NOMO-1 treated with DMSO at 0.1 percent for 48 hours (cell line): ENCODE measurements around the gene ALK.

Source experiments
- DNase-seq: peaks from one replicate; lab custom pipeline; 2025; ENCODE audit not compliant: unreplicated experiment; lab: John Stamatoyannopoulos, UW

The ALK gene

GRCh38 chr2:29662861-29663260 lies 258.5 kb downstream of the ALK start:
- DNase-seq = no peak

DNA sequence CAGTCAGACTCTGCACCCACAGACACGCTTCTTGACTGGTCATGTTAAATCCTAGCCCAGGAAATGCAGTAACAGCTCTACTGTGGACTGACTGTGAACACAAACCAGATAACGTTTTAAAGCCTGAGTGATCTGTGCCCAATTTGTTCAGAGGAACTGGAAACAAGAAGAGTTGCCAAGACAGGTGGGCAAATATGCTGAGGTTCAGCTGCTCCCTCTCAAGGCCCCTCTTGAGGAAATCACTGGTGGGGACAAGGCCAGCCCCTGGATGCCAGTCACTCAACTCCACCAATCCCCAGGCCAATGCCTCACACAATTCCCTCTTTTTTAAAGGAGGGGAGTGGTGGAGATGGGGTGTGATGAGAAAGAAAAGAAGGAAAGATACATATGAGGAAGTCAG lies 261.2 kb downstream of the ALK start:
- no peak for DNase-seq

DNA sequence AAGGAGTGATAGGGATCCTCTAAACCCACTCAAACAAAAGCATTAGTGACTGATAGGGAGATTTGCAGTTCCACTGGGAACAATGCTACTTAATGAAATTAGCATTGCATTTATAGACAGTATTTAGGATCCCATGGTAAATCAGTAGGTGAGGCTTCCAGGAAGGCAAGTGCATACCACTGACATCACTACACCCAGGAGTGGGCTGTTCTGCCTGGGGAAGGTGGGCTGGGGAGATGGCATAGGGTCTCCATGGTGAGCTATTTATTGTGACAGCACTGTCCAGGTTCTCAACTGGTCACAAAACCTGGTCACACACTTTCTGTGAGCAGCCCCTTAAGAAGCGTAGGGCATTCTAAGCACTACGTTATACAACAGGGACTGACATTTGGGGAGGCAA lies 262.2 kb downstream of the ALK start:
- DNase-seq = no peak

- no peak for DNase-seq
Measured at GRCh38 chr2:29657674-29658073, 263.7 kb downstream of the ALK start.

DNA sequence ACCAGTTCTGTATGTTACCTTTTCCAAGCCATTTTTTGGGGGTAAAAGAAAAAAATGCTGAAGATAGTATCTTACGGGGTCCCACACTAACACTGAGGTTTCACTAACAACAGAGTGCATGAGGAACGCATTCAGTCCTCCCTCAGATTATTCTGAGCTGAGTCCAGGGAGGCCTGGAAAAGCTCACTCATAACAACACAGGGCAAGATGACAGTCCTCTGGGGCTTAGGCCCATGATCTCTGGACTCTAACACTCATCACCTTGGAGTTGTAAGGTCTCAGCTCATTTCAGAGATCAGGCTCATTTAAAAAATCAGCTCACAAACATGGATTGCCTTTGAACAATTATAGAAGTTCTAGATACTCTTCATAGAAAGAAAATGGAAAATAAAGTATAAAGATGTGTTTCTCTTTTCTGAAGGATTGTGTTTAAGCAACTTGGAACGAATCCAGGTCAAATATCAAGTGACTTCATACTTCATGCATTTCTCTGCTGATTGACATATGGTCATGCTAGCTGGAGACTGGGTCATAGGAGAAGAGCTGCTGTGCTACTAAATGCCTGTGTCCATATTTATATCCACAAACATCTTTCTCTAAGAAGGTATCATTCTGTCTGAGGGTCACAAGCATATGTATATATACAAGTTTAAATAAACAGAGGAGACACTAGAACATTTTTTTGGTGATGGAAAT lies 265.8 kb downstream of the ALK start:
- no peak for DNase-seq

DNA sequence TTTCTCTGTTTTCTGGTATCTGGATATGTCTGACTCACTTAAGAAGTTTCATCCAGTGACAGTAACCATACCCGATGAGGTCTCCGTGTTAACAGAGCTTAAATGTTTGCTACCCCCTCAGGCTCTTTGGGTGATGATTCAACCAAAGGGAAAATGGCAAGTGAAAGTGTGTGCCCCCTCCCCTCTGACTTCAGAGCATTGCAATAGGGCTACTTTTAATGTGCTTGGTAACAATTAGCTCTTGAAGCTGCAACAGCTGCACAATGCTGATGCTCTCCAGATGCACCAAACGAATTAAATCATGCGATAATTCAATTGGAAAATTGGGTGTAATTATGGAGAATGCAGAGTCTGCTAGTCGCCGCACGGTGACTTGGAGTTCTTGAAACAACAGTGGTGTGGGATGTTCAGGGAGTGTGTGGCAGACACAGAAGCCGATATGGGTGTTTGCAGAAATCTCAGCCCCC lies 270.7 kb downstream of the ALK start:
- DNase-seq = no peak

DNA sequence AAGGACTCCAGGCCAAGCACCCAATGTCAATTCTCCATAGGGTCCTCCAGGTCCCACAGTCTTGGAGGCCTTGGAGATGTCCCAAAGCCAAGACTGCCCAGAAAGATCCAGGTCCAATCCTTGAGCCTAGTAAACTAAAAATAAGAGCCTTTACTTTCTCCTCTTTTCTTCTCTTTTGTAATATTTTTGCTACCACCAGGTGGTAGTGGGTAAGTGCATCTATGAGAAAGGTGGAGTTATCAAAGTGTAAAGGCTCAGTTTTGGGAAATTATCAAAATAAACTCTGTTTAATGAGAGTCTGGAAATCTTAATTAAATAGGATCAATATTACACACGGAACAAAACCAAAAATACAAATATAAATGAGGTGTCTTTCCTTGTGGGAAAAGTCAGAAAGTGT lies 276.4 kb downstream of the ALK start:
- DNase-seq = no peak

DNA sequence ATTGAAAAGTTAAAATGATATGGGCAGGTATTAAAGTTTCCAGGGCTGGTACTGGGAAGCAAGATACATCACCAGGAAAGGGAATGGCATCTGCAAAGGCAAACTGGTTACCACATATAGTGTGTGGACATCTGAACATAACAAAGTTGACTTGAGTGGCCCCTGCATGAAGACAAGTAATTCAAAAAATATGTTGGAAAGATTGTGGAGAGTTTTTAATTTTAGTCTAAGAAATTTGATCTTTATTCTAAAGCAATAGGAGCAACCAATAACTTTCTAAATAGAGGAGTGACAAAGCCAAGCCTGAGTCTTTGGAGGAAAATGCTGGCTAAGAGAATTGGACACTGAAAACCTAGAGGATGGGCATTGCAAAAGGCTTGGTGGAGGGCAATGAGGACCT lies 278.2 kb downstream of the ALK start:
- no peak for DNase-seq

DNA sequence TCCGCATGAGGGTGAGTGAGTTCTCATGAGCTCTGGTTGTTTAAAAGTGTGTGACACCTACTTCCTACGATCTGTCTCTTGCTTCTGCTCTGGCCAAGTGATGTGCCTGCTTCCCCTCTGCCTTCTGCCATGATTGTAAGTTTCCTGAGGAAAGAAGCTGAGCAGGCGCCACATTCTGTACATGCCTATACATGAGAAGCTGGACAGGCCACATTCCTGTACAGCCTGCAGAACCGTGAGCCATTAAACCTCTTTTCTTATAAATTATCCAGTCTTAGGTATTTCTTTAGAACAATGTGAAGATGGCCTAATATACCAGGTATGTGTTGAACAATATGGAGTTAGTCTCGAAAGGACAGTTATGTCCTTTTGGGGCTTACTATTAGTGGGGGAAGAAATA lies 281.0 kb downstream of the ALK start:
- DNase-seq = no peak

DNA sequence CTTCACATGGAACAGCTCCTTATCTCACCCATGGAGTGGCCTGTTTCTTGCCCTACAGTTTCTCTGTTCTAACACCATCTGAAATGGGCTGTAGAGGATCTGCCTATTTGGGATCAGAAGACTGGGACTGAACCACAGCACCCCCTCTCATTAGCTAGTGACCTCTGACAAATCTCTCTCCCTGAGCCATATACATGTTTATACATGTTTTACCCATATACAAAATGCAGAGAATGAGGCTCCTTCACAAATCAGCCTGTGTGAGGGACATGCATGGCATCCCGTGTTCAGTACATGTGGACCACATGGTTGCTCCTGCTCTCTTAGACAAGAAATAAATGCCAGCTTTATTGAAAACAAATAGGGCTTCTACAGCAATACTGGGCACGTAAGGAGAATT lies 282.7 kb downstream of the ALK start:
- DNase-seq = no peak

DNA sequence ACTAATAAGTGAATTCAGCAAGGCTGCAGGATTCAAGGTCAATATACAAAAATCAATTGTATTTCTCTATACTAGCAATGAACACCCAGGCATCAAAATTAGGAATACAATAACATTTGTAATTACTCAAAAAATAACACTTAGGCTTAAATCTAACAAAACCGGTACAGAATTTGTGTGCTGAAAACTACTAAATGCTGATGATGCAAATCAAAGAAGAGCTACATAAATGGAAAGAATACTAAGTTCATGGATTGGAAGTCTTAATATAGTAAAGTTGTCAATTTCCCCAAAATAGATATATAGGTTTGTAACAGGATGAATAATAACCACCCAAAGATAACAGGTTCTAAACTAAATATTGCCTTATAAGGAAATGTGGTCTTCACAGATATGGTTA lies 286.5 kb downstream of the ALK start:
- no peak for DNase-seq

DNA sequence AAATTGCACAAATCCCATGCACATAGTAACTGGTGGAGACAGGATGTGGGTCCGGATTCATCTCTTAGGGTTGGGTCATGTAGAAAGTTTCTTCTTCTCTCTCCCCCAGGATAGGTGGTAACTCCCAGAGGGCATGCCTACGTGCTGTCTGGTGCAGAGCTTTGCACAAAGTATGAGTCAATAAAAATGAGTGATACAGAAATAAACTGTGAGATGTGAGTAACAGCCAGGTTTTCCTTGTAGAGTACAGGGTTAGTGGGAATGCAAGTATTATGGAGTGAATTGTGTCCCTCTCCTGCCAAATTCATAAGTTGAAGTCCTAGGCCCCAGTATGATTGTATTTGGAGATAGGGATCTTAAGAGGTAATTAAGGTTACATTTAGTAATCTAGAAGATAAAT lies 289.4 kb downstream of the ALK start:
- DNase-seq = no peak

DNA sequence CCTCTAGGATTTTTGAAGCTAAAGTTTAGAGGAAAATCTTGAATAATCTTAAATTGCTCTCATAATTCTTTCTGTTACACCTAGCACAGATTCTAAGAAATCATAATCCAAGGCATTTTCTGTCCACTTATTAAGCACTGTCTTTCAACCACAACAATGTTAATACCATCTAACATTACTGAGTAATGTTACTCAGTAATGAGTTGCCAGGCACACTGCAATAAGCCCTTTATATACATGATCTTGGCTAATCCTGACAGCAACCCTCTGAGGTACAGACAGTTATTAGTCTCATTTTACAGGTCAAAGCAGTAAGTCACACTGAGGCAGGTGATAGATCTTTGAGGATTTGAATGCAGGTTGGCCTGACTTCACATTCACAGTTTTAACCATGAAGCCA lies 291.9 kb downstream of the ALK start:
- DNase-seq = no peak

DNA sequence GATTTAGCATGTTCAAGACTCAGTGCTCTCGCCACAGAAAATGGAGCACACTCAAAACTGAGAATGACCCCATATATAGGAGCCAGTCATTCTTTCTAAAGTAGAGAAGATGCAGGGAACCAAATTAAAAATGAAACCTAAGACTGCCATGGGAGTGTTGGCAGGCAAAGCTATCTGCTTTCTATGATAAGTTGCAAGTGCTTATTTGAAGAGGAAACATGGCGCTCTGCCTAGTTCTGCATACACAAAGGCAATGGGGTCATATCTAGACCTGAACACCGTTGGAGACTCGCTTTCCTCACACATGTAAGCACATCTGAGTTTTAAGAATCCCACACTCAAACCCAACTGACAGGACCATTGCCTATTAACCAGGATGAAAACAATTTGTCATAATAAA lies 292.5 kb downstream of the ALK start:
- no peak for DNase-seq

DNA sequence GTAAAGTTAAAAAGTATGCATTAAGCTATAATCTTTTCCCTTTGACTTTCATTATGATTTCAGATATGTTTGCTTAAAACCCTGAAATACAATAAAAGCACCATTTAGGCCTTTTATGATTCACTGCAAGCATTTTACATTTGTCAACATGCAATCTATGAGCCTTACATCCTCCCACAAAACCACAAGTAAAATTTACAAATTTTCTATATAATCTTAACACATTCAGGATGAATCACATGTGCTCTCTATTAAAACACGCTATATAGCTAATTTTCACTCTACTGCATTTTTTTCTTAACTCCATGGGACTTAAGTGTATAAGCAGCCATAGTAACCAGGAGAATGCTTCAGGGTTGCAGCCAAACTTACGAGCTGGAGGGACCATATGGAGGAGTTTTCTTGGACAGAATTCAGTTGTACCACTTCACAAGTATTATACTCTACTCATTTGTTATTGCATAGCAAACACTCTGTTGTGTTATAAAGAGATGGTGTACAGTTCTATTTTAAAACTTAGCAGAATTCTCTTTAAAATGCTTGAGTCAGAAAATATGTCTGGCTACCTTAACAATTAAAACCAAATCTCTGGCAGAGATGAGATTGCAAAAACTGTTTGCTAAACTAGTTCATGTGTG lies 293.2 kb downstream of the ALK start:
- no peak for DNase-seq

- no peak for DNase-seq
Measured at GRCh38 chr2:29627279-29627711, 294.1 kb downstream of the ALK start.

DNA sequence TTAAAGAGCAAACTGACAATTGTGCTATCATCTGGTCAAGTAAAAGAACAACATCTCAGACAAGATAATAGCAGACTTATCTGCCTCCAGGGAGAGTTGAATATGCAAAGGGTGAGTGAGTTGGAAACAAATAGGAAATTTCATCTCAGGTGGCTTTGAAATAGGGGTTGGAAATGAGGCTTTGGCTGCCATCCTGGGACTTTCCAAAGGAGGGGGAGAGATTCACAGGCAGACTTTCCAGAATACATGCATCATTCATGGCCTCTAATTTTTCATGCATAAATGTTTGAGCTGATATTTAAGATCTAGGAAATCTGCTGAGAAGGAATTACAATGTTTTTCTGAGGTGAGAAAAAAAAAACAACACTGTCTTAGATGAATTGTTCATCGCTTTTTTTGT lies 300.5 kb downstream of the ALK start:
- no peak for DNase-seq

DNA sequence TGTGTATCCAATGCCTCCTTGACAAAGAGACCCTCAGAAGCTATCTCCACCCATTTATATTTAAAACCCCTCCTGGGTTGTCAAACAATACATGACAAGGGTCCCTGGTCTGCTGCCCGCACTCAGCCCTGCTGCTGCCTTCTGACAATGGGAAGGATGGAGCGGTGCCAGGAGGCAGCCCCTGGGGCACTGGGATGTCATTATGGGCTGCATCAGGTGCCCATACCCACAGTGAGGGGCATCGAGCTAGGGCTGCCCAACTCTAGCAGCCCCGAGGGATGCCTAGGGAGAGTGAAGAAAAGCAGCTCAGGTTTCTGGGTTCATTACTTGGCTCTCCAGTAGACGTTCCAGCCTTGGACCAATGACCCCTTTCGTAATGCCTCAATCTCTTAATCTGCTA lies 301.7 kb downstream of the ALK start:
- DNase-seq = no peak

- DNase-seq = no peak
Measured at GRCh38 chr2:29618024-29618423, 303.4 kb downstream of the ALK start.

DNA sequence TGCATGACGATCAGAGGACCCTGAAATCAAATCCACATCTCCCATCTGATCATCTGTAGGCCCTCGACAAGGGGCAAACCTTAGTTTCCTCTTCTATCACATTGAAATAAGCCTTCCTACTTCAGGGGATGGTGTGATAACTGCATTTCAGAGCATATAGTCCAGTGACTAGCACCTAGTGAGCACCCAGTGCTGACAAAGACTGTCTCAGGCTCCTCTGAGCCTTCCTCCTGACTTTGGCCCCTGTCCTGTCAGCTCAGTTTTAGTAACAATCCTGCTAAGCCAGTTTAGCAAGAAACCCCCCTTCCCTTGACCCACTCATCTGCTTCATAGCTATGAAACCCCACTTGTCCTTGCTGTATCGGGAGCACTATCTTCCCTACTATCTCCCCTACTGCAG lies 304.0 kb downstream of the ALK start:
- no peak for DNase-seq

DNA sequence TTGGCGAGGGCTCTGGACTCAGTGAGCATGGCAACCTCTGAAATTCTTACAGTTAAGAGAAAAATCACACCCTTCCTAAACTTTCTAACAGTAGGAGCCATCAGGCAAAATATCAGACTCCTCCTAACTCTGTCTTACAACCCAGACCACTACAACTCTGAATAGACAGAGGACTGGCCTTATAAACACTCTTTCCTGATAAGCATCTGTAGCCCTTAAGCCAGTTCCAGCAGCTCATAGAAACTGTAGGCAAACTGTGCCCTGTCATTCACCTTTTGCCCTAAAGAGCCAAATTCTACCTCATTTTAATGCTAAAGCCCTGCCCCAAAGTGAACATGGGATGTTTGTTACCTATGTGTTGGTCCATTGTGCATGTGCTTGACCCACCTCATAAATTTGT lies 304.8 kb downstream of the ALK start:
- no peak for DNase-seq

- DNase-seq = no peak
Measured at GRCh38 chr2:29615841-29616240, 305.5 kb downstream of the ALK start.

DNA sequence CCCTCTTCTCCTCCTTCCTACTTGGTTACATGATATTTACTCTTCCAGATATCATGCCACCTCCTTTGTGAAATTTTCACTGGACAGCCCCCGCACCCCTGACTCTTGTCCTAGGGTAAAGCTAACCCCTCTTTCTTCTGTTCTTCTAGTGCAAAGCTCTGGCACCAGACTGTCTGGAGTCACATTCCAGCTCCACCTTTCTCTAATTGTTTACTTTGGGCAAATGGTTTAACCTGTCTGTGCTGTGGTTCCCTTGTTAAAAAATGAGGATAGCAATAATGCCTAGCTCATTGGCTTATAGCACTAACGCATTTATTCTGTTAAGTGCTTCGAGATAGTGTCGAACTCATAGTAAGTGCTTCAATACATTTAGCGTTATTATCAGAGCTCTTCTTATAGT lies 306.2 kb downstream of the ALK start:
- no peak for DNase-seq
